Loucy (cell line): Measurements from ENCODE around the gene CRYL1.

ENCODE experiments used
- CTCF ChIP-seq: fragments of 200-600 bp; sonication (generic); conservative IDR thresholded peaks from 2 replicates; pipeline ENCODE4 v1.5.1; 2014; ENCODE audit warnings: mild to moderate bottlenecking, antibody characterized with exemption, low read length
- EZH2phosphoT487 ChIP-seq: fragments of 200-600 bp; IDR thresholded peaks from 2 replicates; pipeline ENCODE4 v1.6.1; 2018; ENCODE audit warnings: antibody characterized with exemption, mild to moderate bottlenecking, moderate library complexity, borderline replicate concordance

DNA sequence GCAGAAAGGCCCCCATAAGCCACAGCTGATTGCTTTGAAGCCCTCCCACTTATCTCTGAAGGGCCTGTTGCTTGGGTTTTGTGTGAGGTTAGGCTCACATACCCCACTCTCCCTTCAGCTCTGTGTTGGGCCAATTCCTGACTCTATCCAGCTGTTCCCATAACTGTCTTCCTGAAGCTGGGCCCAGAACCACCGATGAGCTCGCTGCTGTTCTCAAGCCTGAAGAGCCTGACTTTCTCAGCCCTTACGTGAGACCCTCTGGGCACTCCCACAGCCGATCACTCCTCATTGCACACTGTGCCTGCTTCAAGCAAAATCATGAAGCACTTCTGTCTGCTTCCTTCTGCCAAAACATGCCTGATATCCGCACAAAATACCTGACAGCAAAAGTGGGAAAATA is 124.1 kb downstream of the CRYL1 start:
- TF ChIP-seq CTCF = no peak
- no peak for TF ChIP-seq EZH2phosphoT487
